Loucy (cell line): ENCODE results near the gene GTF2A2.

ENCODE experiments used
- H2AFZ ChIP-seq: fragments of 200-600 bp; sonication (generic); 2 replicates; pipeline ENCODE4 v1.6.0; 2016; ENCODE audit warnings: antibody characterized with exemption, mild to moderate bottlenecking, low read length, moderate library complexity
- H3F3A ChIP-seq: fragments of 200-600 bp; 2 replicates; pipeline ENCODE4 v1.6.0; 2016; ENCODE audit warnings: antibody characterized with exemption, low read depth, mild to moderate bottlenecking
- H3K27me3 ChIP-seq: fragments of 200-600 bp; sonication (generic); 2 replicates; pipeline ENCODE4 v1.6.1; 2014; ENCODE audit warnings: low read length, mild to moderate bottlenecking; ENCODE audit not compliant: insufficient read depth, poor library complexity, severe bottlenecking
- H3K36me3 ChIP-seq: fragments of 200-600 bp; sonication (generic); 2 replicates; pipeline ENCODE4 v1.6.1; 2016; ENCODE audit warnings: low read length; ENCODE audit not compliant: insufficient read depth
- H3K4me1 ChIP-seq: fragments of 200-600 bp; sonication (generic); 2 replicates; pipeline ENCODE4 v1.5.1; 2014; ENCODE audit warnings: low read length, mild to moderate bottlenecking; ENCODE audit not compliant: insufficient read depth, poor library complexity, severe bottlenecking
- H3K4me2 ChIP-seq: fragments of 200-600 bp; sonication (generic); 2 replicates; pipeline ENCODE4 v1.6.0; 2014; ENCODE audit warnings: antibody characterized with exemption, low read length, low read depth, mild to moderate bottlenecking; ENCODE audit not compliant: poor library complexity, severe bottlenecking
- H3K4me3 ChIP-seq: fragments of 200-600 bp; sonication (generic); 2 replicates; pipeline ENCODE4 v1.5.1; 2014; ENCODE audit warnings: low read length, mild to moderate bottlenecking, mixed read lengths; ENCODE audit not compliant: poor library complexity, severe bottlenecking
- H3K79me2 ChIP-seq: fragments of 200-600 bp; sonication (generic); 2 replicates; pipeline ENCODE4 v1.6.1; 2014; ENCODE audit warnings: low read length; ENCODE audit not compliant: insufficient read depth
- H3K9ac ChIP-seq: fragments of 200-600 bp; sonication (generic); 2 replicates; pipeline ENCODE4 v1.6.0; 2014; ENCODE audit warnings: mild to moderate bottlenecking, low read depth, low read length, moderate library complexity; ENCODE audit not compliant: poor library complexity, severe bottlenecking
- H3K9me2 ChIP-seq: fragments of 200-600 bp; sonication (generic); replicated peaks from 2 replicates; pipeline ENCODE4 v1.6.1; 2016; ENCODE audit warnings: low read depth, low read length, mixed read lengths
- H3K9me3 ChIP-seq: fragments of 200-600 bp; sonication (generic); 2 replicates; pipeline ENCODE4 v1.6.1; 2014; ENCODE audit warnings: mild to moderate bottlenecking, antibody characterized with exemption, low read length, low read depth; ENCODE audit not compliant: insufficient read depth
- H4K20me1 ChIP-seq: fragments of 200-600 bp; sonication (generic); 2 replicates; pipeline ENCODE4 v1.6.0; 2014; ENCODE audit warnings: antibody characterized with exemption, low read length, mild to moderate bottlenecking; ENCODE audit not compliant: insufficient read depth, poor library complexity, severe bottlenecking
- EZH2phosphoT487 ChIP-seq: fragments of 200-600 bp; IDR thresholded peaks from 2 replicates; pipeline ENCODE4 v1.6.1; 2018; ENCODE audit warnings: antibody characterized with exemption, mild to moderate bottlenecking, moderate library complexity, borderline replicate concordance
- TF ChIP-seq, protein P1 (sequence below): fragments of 200-600 bp; sonication (generic); conservative IDR thresholded peaks from 2 replicates; pipeline ENCODE4 v1.5.1; 2014; ENCODE audit warnings: mild to moderate bottlenecking, antibody characterized with exemption, low read length

Gene GTF2A2

DNA sequence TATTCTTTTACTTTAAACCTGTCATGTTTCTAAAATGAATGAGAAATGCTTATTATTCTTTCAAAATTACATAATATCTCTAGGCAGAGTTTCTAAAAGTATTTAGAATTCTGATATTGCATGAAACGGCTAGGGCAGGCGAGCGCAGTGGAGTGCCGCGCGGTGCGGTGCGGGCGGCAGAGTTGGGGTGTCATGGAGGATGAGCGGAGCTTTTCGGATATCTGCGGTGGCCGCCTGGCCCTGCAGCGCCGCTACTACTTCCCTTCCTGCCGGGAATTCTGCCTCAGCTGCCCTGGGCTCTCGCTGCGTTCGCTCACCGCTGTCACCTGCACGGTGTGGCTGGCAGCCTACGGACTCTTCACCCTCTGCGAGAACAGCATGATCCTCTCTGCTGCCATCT, 19.2 kb upstream of the GTF2A2 start:
- H3K4me2 ChIP-seq = no peak overlapping the region
- H3K79me2 ChIP-seq = peaks cover 24% of the 10 kb centered on the region
- H3K9me3 ChIP-seq = no peaks in the 10 kb centered on the region
- H3K27me3 ChIP-seq = no peaks in the 10 kb centered on the region
- no peak overlapping the region for H3K4me3 ChIP-seq
- no peak overlapping the region for H2AFZ ChIP-seq
- H3K9me2 ChIP-seq = no peaks in the 10 kb centered on the region
- peaks cover 6% of the 10 kb centered on the region for H3K4me1 ChIP-seq
- peaks cover 5% of the 10 kb centered on the region for H4K20me1 ChIP-seq
- peaks cover 93% of the 10 kb centered on the region for H3K36me3 ChIP-seq
- H3K9ac ChIP-seq = no peak overlapping the region
- TF ChIP-seq, protein P1, sequence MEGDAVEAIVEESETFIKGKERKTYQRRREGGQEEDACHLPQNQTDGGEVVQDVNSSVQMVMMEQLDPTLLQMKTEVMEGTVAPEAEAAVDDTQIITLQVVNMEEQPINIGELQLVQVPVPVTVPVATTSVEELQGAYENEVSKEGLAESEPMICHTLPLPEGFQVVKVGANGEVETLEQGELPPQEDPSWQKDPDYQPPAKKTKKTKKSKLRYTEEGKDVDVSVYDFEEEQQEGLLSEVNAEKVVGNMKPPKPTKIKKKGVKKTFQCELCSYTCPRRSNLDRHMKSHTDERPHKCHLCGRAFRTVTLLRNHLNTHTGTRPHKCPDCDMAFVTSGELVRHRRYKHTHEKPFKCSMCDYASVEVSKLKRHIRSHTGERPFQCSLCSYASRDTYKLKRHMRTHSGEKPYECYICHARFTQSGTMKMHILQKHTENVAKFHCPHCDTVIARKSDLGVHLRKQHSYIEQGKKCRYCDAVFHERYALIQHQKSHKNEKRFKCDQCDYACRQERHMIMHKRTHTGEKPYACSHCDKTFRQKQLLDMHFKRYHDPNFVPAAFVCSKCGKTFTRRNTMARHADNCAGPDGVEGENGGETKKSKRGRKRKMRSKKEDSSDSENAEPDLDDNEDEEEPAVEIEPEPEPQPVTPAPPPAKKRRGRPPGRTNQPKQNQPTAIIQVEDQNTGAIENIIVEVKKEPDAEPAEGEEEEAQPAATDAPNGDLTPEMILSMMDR = no peak
- no peak for TF ChIP-seq EZH2phosphoT487
- no peaks in the 10 kb centered on the region for H3F3A ChIP-seq

DNA sequence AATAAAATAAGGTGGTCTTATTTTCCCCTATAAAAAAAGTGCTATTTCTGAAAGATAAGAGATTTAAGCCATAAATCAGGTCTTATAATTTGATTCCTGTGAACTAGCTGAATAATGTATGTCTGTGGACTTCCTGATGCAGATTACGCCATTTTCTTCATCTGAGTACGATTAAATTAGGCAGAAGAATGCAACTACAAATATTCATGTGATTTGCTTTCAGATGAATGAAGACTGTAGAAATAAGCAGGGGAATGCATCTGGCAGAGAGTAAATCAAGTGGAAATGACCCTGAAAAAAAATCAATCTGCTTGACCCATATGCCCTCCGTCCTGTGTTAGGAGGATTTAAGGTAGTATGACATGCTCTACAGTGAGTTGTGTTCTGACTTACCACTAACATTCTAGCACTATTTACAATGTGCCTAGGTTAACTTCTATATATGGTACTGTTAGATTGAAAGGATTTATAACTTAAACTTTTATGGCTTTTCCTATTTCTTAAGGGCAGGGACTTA, 17.1 kb upstream of the GTF2A2 start:
- no peaks in the 10 kb centered on the region for H3K9me2 ChIP-seq
- peaks cover 3% of the 10 kb centered on the region for H3K79me2 ChIP-seq
- H3K9ac ChIP-seq = no peak overlapping the region
- H3K9me3 ChIP-seq = no peaks in the 10 kb centered on the region
- H3F3A ChIP-seq = no peaks in the 10 kb centered on the region
- no peaks in the 10 kb centered on the region for H4K20me1 ChIP-seq
- H3K27me3 ChIP-seq = no peaks in the 10 kb centered on the region
- H3K4me1 ChIP-seq = peaks cover 3% of the 10 kb centered on the region
- H3K4me3 ChIP-seq = no peak overlapping the region
- H3K4me2 ChIP-seq = no peak overlapping the region
- TF ChIP-seq, protein P1 = no peak
- TF ChIP-seq EZH2phosphoT487 = no peak
- peaks cover 92% of the 10 kb centered on the region for H3K36me3 ChIP-seq
- no peak overlapping the region for H2AFZ ChIP-seq

- Histone ChIP-seq H3F3A (no peaks in the 10 kb centered on the region), H3K36me3 (peaks cover 81% of the 10 kb centered on the region), H3K9me2 (no peaks in the 10 kb centered on the region), H4K20me1 (no peaks in the 10 kb centered on the region), H3K4me2 (no peak overlapping the region), H2AFZ (no peak overlapping the region), H3K79me2 (no peaks in the 10 kb centered on the region), H3K27me3 (no peaks in the 10 kb centered on the region), H3K9ac (no peak overlapping the region), H3K9me3 (no peaks in the 10 kb centered on the region), H3K4me3 (no peak overlapping the region), H3K4me1 (no peaks in the 10 kb centered on the region)
- TF ChIP-seq, protein P1 = no peak
- no peak for TF ChIP-seq EZH2phosphoT487
Measured at GRCh38 chr15:59668556-59668955, 11.2 kb upstream of the GTF2A2 start.
